HG03575 (cell line): Measurements from ENCODE around the gene NELL2.
"Not testable (repeated sequence)": the region's sequence is repeated elsewhere in the genome, so short reads cannot be mapped to it uniquely, and the experiment has no call there.

ENCODE experiments used
- ATAC-seq: cut with Tn5 transposase; IDR thresholded peaks from one replicate; pipeline ENCODE4 v1.9.1; 2021; ENCODE audit not compliant: unreplicated experiment, insufficient number of reproducible peaks, low FRiP score; ENCODE audit errors: extremely low read depth

NELL2 gene

DNA sequence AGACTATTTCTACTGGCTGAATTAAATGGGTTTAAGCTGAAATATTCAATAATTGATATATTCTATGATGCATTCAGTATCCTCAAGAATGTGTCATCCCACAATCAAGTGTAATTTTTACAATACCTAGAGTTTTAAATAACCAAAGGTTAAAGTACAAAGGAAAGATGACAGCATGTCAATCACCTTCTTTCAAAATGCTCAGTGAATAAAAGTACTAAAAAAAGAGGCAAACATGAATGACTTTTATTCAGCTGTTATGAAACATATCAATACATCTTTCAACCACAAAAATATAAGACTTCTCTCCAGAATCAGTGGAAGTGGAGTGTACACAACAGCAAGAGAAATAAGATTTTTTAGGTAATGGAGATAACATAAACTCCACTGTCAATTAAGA, 72.0 kb downstream of the NELL2 start:
- ATAC-seq: no peak

DNA sequence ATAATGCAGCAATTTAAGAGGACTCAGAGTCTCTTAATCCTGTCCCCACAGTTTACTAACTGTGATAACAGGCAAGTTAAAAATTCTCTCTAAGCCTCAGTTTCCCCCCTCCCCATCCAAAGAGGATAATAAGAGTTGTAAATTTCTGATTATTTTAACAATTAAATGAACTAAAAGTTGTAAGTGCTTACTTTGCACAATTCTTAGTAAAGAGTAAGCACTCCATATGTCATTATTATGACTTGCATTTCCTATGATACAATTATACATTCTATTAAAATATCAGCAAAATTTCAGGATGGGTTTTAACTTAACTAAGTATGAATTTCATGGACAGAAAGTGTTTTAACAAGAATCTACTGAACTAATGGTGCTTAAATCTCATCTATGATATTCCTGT, 80.1 kb downstream of the NELL2 start:
- no peak for ATAC-seq

DNA sequence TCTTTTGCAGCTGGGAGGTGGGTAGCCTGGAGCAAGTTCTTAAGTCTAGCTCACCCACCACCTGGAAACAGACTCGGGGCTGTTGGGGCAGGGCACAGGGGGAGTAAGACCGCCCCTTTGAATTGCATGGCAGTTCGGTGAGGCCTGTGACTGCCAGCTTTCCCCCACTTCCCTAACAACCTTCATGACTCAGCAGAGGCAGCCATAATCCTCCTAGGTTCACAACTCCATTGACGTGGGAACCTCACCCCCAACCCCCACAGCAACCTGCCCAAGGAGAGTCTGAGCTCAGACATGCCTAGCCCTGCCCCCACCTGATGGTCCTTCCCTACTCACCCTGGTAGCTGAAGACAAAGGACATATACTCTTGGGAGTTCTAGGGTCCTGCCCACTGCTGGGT, 87.4 kb downstream of the NELL2 start:
- no peak for ATAC-seq

DNA sequence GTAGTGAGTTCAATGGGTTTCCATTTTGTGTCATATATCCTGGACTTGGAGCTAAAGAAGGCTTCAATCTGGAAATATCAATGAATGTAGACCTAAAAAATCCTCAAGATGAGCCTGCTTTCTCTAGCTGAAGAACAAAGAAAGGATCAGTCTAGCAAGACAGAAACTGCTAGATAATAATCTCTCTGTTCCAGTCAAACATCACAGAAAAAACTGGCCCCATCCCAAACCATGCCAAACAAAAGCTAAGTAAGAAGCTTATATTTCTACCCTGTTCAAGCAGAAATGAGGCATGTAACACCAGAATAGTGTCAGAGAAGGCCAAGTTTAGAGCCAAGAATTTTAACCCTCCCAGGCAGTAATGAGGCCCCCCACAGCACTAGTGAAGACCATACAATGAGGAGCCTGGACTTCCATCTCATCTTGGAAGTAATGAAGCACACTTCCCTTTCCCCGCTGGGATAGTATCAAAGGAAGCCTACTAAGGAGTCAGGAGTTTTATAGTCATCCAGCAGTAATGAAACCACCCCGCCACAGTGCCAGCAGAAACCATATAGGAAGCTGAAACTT, 95.8 kb downstream of the NELL2 start:
- no peak for ATAC-seq

DNA sequence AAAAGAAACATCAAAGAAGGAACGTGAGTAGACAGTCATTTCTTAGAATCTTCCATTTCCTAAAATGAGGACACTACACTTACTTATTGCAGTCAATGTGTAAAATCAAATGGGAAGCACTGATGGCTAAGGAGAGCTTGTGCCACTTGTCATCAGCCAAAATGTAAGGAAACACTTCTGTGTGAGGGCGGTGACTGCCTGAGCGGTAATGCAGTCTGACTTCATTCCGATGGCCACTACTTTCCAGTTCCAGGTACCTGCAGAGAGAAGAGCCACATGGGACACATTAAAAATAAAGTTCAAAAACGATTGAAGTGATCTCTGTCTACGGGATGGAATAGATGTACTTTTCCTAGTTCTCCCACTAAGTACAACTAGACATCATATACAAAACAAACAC, 96.3 kb downstream of the NELL2 start:
- no peak for ATAC-seq

DNA sequence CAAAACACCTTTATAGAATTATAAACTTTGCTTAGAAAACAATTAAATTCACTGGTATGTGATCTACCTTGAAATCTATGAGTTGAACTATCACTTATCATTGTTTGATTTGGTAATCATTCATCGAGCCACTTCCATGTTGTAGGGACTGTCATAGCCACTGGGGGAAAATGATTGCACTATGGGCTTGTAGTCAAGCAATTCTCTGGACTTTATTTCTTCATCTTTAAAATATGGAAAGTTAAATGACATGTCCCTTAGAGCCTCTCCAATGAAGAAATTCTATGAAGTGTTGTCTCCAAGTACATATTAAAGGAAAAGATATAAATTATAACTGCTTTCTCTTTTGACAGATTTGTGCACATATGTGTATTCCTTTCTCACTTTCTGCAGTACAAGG, 97.3 kb downstream of the NELL2 start:
- no peak for ATAC-seq

DNA sequence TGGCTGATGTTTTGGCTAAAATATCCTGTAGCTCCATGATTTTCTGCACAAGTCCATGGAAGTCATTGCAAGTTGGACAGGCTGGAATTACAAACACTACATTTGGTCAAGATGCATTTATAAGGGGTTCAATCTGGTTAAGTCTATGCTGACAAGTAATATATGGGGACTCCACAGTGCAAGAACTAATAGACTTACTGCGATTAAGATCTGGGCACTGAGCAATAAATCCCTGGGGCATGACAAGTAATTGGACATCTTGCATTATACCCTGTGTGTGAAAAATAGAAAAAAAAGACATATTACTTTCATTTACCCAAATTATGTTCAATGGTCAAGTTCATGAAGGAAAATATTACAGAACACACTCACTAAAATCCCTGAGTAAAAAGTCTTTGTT, 99.1 kb downstream of the NELL2 start:
- ATAC-seq: no peak

DNA sequence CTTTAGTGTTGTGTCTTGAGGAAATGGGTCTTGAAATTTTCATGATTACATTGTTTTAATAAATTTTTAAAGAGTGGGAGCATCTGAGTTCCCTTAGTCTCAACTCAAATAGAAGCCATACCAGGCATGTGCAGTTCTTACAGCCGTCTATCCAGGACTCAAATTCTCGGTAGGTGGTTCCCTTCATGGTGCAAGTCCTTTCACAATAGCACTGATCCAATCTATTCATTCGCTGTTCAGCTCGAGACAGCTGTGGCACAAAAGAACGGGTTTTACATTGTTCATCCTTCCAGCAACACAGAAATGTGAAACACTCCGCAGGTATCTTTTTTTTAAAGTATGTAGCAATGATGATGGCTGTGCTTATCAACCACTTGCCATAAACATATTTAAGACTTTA, 100.2 kb downstream of the NELL2 start:
- no peak for ATAC-seq

DNA sequence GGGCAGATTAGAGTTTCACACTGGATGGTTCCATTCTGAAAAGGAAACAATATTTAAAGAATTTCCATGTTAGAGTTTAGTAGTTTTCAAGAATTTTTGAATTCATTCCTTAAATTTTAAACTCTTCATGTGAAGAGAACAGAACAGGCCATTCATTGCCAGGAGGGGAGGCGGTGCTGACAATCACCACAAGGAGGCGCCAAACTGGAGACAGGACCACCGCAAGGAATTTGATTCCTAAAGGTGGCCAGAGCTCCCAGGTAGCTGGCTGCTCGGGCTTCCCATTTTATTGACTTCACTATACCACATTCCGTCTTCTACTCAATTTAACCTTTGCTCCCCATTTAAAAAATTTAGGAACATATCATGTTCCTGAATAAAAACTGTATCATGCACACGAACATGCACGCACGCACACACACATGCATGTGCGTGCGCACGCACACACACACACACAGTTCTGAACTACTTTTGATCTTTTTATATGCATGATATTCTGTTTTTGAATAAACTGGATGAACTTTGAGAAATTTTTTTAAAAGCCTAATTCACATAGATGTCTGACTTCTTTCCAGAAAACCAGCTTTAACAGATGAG, 101.2 kb downstream of the NELL2 start:
- ATAC-seq: no peak

DNA sequence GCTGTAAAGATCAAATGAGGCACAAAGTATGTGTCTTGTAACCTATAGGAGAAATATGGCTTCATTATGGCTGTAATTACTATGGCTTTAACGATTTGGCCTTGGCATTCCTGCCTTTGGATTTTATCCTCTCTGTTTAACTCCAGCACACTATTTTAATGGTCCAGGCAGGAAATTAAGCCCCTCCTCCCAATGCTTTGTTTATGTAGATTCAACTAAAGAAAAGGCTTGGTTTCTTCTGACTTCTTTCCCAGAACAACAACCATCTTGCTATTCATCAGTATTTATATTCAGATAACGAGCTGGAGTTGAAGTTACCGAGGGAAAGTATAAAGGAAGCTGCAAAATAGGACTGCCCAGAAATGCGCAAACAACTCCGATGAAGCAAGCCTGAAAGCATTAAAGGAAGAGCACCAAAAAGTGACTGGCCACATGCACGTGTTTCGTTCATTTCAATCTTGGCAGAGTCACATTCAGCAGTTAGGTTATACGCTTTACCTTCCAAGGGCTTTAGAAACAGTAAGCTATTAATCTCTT, 104.6 kb downstream of the NELL2 start:
- ATAC-seq: no peak

DNA sequence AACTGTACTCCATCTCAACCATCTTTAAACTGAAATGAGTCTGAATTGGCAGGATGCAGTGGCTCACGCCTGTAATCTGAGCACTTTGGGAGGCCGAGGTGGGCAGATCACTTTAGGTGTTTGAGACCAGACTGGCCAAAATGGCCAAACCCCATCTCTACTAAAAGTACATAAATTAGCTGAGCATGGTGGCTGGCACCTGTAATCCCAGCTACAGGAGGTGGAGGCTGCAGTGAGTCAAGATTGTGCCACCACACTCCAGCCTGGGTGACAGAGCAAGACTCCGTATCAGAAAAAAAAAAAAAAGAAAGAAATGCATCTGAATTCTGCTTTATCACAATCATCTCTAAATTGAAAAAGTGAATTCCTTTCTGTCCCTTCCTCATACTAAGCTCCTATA, 110.3 kb downstream of the NELL2 start:
- no peak for ATAC-seq

DNA sequence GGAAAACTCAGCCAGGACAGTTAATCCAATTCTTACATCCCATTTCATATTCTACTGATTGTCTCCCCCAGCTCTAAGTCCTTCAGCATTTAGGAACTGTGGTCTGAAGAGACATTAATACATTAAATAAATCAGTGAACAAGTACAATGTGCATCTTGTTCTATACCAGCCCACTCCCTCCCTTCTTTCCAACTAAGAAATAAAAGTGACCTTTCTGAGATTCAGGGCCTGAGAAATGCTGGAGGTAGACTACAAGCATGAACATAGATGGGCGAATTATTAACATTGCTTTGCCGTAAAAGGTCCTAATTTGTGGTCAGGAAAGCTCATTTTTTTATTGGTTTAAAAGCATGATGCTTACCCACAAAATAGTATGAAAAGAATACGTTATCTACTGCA, 113.1 kb downstream of the NELL2 start:
- ATAC-seq: no peak

DNA sequence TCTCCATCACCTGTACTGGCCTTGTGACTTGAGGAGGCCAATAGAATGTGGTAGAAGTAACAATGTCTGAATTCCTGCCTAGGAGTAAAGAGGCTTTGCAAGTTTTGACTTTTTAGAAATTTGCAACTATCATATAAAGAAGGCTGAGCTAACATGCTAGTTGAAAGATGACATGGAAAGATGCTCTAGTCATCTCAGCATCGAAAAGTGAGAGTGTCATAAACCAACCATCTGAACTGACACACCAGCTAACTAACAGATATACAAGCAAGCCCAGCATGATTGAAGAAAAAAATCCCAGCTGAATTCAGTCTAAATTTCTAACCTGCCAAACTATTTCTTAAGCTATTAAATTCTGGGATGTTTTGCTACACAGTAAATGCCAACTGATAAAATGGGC, 116.8 kb downstream of the NELL2 start:
- ATAC-seq: no peak

DNA sequence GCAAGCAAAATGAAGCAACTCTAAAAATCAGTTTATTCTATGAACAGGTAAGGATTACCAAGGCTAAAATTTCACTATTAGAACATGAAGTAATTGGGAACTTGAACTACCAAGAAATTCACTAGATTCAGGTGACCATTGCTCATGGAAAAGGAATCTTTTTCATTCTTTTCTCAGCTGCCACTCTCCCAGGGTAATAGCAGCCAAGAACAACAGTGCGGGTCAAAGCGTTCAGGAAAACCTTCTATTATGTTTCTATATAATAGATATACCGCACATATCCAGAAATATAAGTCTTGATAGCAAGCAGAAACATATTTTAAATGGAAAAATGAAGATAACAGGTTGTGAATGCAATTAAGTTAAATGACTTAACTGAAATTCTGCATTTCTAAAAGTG, 125.6 kb downstream of the NELL2 start:
- no peak for ATAC-seq

DNA sequence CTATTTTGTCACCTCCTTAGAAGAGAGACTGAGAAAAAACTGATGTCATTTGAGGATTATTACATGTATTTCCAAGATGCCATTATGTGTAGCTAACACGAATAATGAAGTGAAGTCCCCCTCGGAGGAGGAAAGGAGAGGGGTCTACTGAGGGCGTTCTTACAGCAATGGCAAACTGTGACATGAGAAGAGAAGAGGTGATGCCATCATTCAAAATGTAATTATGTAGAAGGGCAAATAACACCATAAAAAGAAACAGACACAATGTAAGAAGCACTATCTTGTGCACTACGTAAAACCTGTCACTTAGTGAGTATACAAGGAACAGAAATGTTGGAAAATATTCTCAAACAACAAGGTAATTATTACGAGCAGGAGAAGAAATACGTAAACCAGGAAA, 126.5 kb downstream of the NELL2 start:
- no peak for ATAC-seq

DNA sequence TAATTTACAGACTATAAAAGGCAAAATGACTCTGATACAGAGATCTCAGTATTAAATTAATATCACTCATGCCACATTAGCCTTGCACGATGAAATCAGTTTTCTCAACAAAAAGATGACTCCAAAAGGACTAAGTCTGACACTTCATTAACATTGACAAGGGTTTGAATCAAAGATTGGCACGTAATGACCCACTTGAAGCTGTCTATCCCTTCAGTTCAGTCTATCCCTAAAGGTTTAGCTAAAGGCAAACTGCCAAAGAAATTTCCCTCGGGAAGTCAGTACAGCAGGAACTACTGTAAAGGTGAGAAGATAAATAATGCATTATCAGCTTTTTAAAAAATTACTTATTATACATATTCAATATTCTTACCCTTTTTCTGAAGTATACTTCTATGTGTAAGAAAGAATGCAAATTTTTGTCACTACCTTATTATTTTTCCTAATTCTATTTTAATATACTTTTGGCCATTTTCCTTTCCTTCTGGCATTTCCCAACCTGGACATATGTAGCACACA, 127.1 kb downstream of the NELL2 start:
- ATAC-seq: no peak

DNA sequence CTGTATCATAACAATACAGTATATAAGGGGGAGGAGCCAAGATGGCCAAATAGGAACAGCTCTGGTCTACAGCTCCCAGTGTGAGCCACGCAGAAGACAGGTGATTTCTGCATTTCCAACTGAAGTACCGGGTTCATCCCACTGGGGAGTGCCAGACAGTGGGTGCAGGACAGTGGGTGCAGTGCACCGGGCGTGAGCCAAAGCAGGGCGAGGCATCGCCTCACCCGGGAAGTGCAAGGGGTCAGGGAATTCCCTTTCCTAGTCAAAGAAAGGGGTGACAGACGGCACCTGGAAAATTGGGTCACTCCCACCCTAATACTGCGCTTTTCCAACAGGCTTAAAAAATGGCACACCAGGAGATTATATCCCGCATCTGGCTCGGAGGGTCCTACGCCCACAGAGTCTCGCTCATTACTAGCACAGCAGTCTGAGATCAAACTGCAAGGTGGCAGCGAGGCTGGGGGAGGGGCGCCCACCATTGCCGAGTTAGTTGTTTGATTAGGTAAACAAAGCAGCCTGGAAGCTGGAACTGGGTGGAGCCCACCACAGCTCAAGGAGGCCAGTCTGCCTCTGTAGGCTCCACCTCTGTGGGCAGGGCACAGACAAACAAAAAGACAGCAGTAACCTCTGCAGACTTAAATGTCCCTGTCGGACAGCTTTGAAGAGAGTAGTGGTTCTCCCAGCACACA, 134.7 kb downstream of the NELL2 start:
- not testable (repeated sequence) for ATAC-seq

DNA sequence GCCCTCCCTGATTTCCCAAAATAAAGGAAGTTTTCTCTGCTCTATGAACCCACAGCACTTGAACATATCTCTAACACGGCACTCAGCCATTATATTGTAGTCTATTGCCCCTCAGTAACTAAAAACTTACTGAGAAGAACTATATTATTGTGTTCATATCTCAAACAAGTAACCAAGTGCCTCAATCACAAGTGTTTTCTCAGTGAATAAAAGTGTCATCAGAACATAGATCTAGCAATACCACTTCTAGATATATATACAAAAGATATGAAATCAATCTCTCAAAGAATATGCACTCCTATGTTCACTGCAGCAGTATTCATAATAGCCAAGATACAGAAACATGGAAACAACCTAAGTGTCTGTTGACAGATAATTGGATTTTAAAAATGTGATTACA, 138.1 kb downstream of the NELL2 start:
- ATAC-seq: no peak

DNA sequence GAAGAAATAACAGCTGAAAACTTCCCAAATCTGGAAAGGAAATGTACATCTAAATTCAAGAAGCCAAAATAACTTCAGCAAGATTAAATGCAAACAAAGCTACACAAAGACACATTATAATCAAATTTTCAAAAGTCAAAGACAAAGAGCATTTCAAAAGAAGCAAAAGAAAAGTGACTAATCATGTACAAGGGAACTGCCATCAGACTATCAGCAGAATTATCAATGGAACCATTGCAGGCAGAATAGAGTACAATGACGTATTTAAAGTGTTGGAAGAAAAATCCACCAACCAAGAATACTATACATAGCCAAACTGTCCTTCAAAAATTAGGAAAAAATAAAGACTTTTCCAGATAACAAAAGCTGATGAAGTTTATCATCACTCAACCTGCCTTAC, 147.5 kb downstream of the NELL2 start:
- ATAC-seq: no peak

DNA sequence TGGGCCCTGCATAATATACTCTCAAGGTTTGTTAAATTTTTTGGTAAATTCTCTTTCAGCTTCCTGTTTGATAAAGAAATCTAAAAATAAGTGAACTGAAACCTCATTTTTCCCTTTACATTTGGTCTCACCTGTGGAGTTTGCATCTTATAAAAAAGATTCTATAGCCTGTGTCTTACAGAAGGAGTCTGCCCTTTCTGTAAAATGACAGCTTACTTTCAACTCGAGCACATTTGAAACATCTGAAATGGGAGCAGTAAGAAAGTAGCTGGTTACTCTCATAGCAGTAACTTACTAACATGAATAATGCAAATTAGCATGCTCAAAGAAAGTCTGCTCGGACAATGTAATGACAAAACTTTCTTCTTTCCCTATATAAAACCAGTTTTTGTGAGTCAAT, 155.8 kb downstream of the NELL2 start:
- ATAC-seq: no peak
